ENCODE measurements around the gene TRERF1. TPM values are rescaled to one million over a fixed set of nuclear protein-coding genes. Genes with fewer than 3 reads are reported as not detected.

TRERF1 gene
- total RNA-seq, 4 donors from 2014 or later = 3.3 to 4.9 (median 3.8) TPM

GRCh38 chr6:42255050-42255449 lies 196.7 kb downstream of the TRERF1 start:
- no peak for TF ChIP-seq CTCF (IDR thresholded peaks at IDR 0.05; ENCODE audit: low read depth)

- TF ChIP-seq CTCF (IDR thresholded peaks at IDR 0.05; ENCODE audit: low read depth) = no peak
Observed at GRCh38 chr6:42254505-42254904, 197.2 kb downstream of the TRERF1 start.

- no peak for TF ChIP-seq CTCF (IDR thresholded peaks at IDR 0.05; ENCODE audit: low read depth)
Observed at GRCh38 chr6:42251911-42252637, 199.7 kb downstream of the TRERF1 start.

- TF ChIP-seq CTCF (IDR thresholded peaks at IDR 0.05; ENCODE audit: low read depth) = no peak
Observed at GRCh38 chr6:42251500-42251899, 200.2 kb downstream of the TRERF1 start.

- TF ChIP-seq CTCF (IDR thresholded peaks at IDR 0.05; ENCODE audit: low read depth) = no peak
Observed at GRCh38 chr6:42250274-42250931, 201.3 kb downstream of the TRERF1 start.

GRCh38 chr6:42249279-42249678 lies 202.4 kb downstream of the TRERF1 start:
- TF ChIP-seq CTCF (IDR thresholded peaks at IDR 0.05; ENCODE audit: low read depth) = no peak

- no peak for TF ChIP-seq CTCF (IDR thresholded peaks at IDR 0.05; ENCODE audit: low read depth)
Observed at GRCh38 chr6:42243046-42243445, 208.7 kb downstream of the TRERF1 start.

Data from subcutaneous adipose tissue (tissue), 4 donors.